ENCODE measurements around the gene SAMD4A.

The SAMD4A gene

GRCh38 chr14:54584097-54584496 is 17.2 kb downstream of the SAMD4A start:
- no peak overlapping the region for H3K4me3 ChIP-seq (ENCODE audit: low read depth, low read length)
- ChIA-PET CTCF (interaction anchor here (2.6 kb wide), 1 partner anchor 11 kb away, joined by 11 read pairs; no protein-coding TSS in a partner anchor), POLR2A (no interaction called here)
- no peak for DNase-seq (ENCODE audit: low read depth, low spot score)
- no peak for TF ChIP-seq CTCF (IDR thresholded peaks at IDR 0.05; ENCODE audit: insufficient read depth, low read length, missing control alignments)

- CTCF ChIA-PET, result no interaction called here
- no peak for DNase-seq (ENCODE audit: low read depth, low spot score)
Observed at GRCh38 chr14:54585214-54585613, 18.3 kb downstream of the SAMD4A start.

GRCh38 chr14:54589076-54589475 is 22.1 kb downstream of the SAMD4A start:
- no peak for DNase-seq (ENCODE audit: low read depth, low spot score)
- H3K4me3 ChIP-seq (ENCODE audit: low read depth, low read length), result no peak overlapping the region
- CTCF ChIA-PET, result interaction anchor here (0.6 to 1.0 kb wide), 2 partner anchors 184 to 185 kb away, joined by 3 read pairs; no protein-coding TSS in a partner anchor
- POLR2A ChIA-PET, result no interaction called here
- TF ChIP-seq CTCF (IDR thresholded peaks at IDR 0.05; ENCODE audit: insufficient read depth, low read length, missing control alignments), result no peak

More at GRCh38 chr14:54585214-54585613, 18.3 kb downstream of the SAMD4A start:
- TF ChIP-seq CTCF (IDR thresholded peaks at IDR 0.05; ENCODE audit: insufficient read depth, low read length, missing control alignments), result no peak
- POLR2A ChIA-PET, result no interaction called here
- no peak overlapping the region for H3K4me3 ChIP-seq (ENCODE audit: low read depth, low read length)

- DNase-seq (ENCODE audit: low read depth, low spot score), result no peak
- no peak overlapping the region for H3K4me3 ChIP-seq (ENCODE audit: low read depth, low read length)
- no peak for TF ChIP-seq CTCF (IDR thresholded peaks at IDR 0.05; ENCODE audit: insufficient read depth, low read length, missing control alignments)
- ChIA-PET CTCF (interaction anchor here (0.8 to 2.9 kb wide), 5 partner anchors 8 to 184 kb away, joined by 3 to 10 read pairs (median 3); no protein-coding TSS in a partner anchor), POLR2A (no interaction called here)
Observed at GRCh38 chr14:54589843-54590242, 22.9 kb downstream of the SAMD4A start.

- TF ChIP-seq CTCF (IDR thresholded peaks at IDR 0.05; ENCODE audit: insufficient read depth, low read length, missing control alignments), result no peak
- POLR2A ChIA-PET, result interaction anchor here (1.0 kb wide), 1 partner anchor 10 kb away, joined by 3 read pairs; no protein-coding TSS in a partner anchor
- CTCF ChIA-PET, result interaction anchor here (0.8 to 2.9 kb wide), 6 partner anchors 8 to 184 kb away, joined by 3 to 10 read pairs (median 4); no protein-coding TSS in a partner anchor
- no peak for DNase-seq (ENCODE audit: low read depth, low spot score)
- H3K4me3 ChIP-seq (ENCODE audit: low read depth, low read length), result no peak overlapping the region
Observed at GRCh38 chr14:54590481-54590880, 23.6 kb downstream of the SAMD4A start.

GRCh38 chr14:54591461-54591860 is 24.5 kb downstream of the SAMD4A start:
- no peak for DNase-seq (ENCODE audit: low read depth, low spot score)
- ChIA-PET CTCF (interaction anchor here (1.7 to 2.9 kb wide), 2 partner anchors 9 to 14 kb away, joined by 4 to 10 read pairs; no protein-coding TSS in a partner anchor), POLR2A (interaction anchor here (0.5 kb wide), 1 partner anchor 23 kb away, joined by 3 read pairs; no protein-coding TSS in a partner anchor)
- no peak for TF ChIP-seq CTCF (IDR thresholded peaks at IDR 0.05; ENCODE audit: insufficient read depth, low read length, missing control alignments)
- no peak overlapping the region for H3K4me3 ChIP-seq (ENCODE audit: low read depth, low read length)

Measured in AG04449 (cell line).